SK-N-SH (cell line): ENCODE results near the gene SCAPER. TPM values are rescaled to one million over a fixed set of nuclear protein-coding genes. Genes with fewer than 3 reads are reported as not detected.

ENCODE experiments used
- CTCF ChIA-PET: fragments of 300-600, 350-600 bp; formaldehyde crosslinking; extraction: SDS; loops from one replicate; lab custom pipeline; 2021; lab: Yijun Ruan, JAX
- POLR2A ChIA-PET: fragments of 350-600 bp; sonication (Branson Sonifier 250); formaldehyde crosslinking; extraction: SDS; loops from one replicate; lab custom pipeline; 2020; ENCODE audit warnings: antibody characterized with exemption, inconsistent platforms; lab: Yijun Ruan, JAX
- DNase-seq: peaks from one replicate; pipeline ENCODE4 v3.0.0; 2012
- H2AFZ ChIP-seq: fragments of 200-600 bp; sonication (generic); 2 replicates; pipeline ENCODE4 v1.8.1; 2016; ENCODE audit warnings: antibody characterized with exemption, mild to moderate bottlenecking, low read depth
- H3F3A ChIP-seq: fragments of 200-600 bp; sonication (generic); replicated peaks from 2 replicates; pipeline ENCODE3; 2016; ENCODE audit warnings: antibody characterized with exemption, mild to moderate bottlenecking; ENCODE audit not compliant: insufficient read depth
- H3K27ac ChIP-seq, 2 experiments: fragments of 200-500 bp in 1 of 2; fragments of 200-600 bp in 1 of 2; sonication (Bioruptor generic) in 1 of 2; sonication (generic), shearing (Covaris generic) in 1 of 2; 2 replicates each; pipeline versions ENCODE4 v1.5.1 to v1.6.1; 2014 to 2016; ENCODE audit warnings: low read depth in 2 of 2, inconsistent platforms in 1 of 2, low read length in 1 of 2, mild to moderate bottlenecking in 1 of 2, mixed read lengths in 1 of 2
- H3K27me3 ChIP-seq: fragments of 200-600 bp; sonication (generic), shearing (Covaris generic); 2 replicates; pipeline ENCODE4 v1.6.1; 2016; ENCODE audit warnings: mixed run types; ENCODE audit not compliant: insufficient read depth
- H3K36me3 ChIP-seq, 2 experiments: fragments of 200-500 bp in 1 of 2; fragments of 200-600 bp in 1 of 2; sonication (Bioruptor generic) in 1 of 2; sonication (generic) in 1 of 2; replicated peaks in 1 of 2; 2 replicates each; pipeline versions ENCODE3 to v1.5.1; 2014 to 2016; ENCODE audit warnings: low read length in 1 of 2, mild to moderate bottlenecking in 1 of 2; ENCODE audit not compliant: insufficient read depth in 2 of 2, control insufficient read depth in 1 of 2
- H3K4me1 ChIP-seq, 2 experiments: fragments of 200-500 bp in 1 of 2; fragments of 200-600 bp in 1 of 2; sonication (Bioruptor generic) in 1 of 2; sonication (generic), shearing (Covaris generic) in 1 of 2; 2 replicates each; pipeline versions ENCODE4 v1.5.1 to v1.6.1; 2014 to 2016; ENCODE audit warnings: low read depth in 1 of 2, low read length in 1 of 2, mixed run types in 1 of 2; ENCODE audit not compliant: insufficient read depth in 2 of 2, control insufficient read depth in 1 of 2
- H3K4me2 ChIP-seq: fragments of 200-600 bp; sonication (generic), shearing (Covaris generic); 2 replicates; pipeline ENCODE4 v1.6.1; 2017; ENCODE audit warnings: mixed run types
- H3K4me3 ChIP-seq, 2 experiments: fragments of 200-500 bp in 1 of 2; fragments of 200-600 bp in 1 of 2; sonication (Bioruptor generic) in 1 of 2; sonication (generic), shearing (Covaris generic) in 1 of 2; 2 replicates each; pipeline versions ENCODE4 v1.5.1 to v1.8.1; 2014 to 2016; ENCODE audit warnings: low read depth in 2 of 2, inconsistent platforms in 1 of 2, low read length in 1 of 2, mild to moderate bottlenecking in 1 of 2, mixed read lengths in 1 of 2, moderate library complexity in 1 of 2
- H3K79me2 ChIP-seq: fragments of 200-600 bp; sonication (generic); 2 replicates; pipeline ENCODE4 v1.8.1; 2017; ENCODE audit warnings: mild to moderate bottlenecking; ENCODE audit not compliant: insufficient read depth
- H3K9ac ChIP-seq: fragments of 200-600 bp; sonication (generic); 2 replicates; pipeline ENCODE4 v1.6.1; 2017; ENCODE audit warnings: mixed run types
- H3K9me2 ChIP-seq: fragments of 200-600 bp; sonication (generic); 2 replicates; pipeline ENCODE4 v1.6.1; 2017; ENCODE audit warnings: mixed run types
- H3K9me3 ChIP-seq: fragments of 200-600 bp; sonication (generic); 2 replicates; pipeline ENCODE4 v1.6.1; 2017; ENCODE audit warnings: mixed run types, mild to moderate bottlenecking, moderate library complexity
- H4K20me1 ChIP-seq: fragments of 200-600 bp; sonication (generic); 2 replicates; pipeline ENCODE4 v1.6.1; 2017; ENCODE audit warnings: mild to moderate bottlenecking, mixed run types; ENCODE audit not compliant: insufficient read depth
- FOXM1 ChIP-seq: IDR thresholded peaks from 2 replicates; pipeline ENCODE4 v1.4.0; 2012; ENCODE audit warnings: low read depth, mild to moderate bottlenecking
- IRF3 ChIP-seq: fragments of 150-350 bp; IDR thresholded peaks from 2 replicates; pipeline ENCODE4 v1.6.1; 2016; ENCODE audit warnings: mild to moderate bottlenecking, low read depth, low read length
- JUND ChIP-seq: IDR thresholded peaks from 2 replicates; pipeline ENCODE4 v1.4.0; 2012
- MEF2A ChIP-seq: IDR thresholded peaks from 2 replicates; pipeline ENCODE4 v1.4.0; 2012; ENCODE audit warnings: low read depth, borderline replicate concordance
- PBX3 ChIP-seq: IDR thresholded peaks from 2 replicates; pipeline ENCODE4; 2012
- REST ChIP-seq: IDR thresholded peaks from 2 replicates; pipeline ENCODE4 v1.6.1; 2012; ENCODE audit warnings: mild to moderate bottlenecking, low read depth, low read length, moderate library complexity
- SIN3A ChIP-seq: IDR thresholded peaks from 2 replicates; pipeline ENCODE4 v1.6.1; 2012; ENCODE audit warnings: low read depth, mild to moderate bottlenecking, low read length, moderate library complexity, borderline replicate concordance
- SMC3 ChIP-seq: IDR thresholded peaks from 2 replicates; pipeline ENCODE4 v1.6.1; 2012; ENCODE audit warnings: low read depth, low read length, improper control_type of control experiment
- TAF1 ChIP-seq: IDR thresholded peaks from 2 replicates; pipeline ENCODE4 v1.6.1; 2012; ENCODE audit warnings: low read depth, mild to moderate bottlenecking, low read length, moderate library complexity, borderline replicate concordance
- TEAD4 ChIP-seq: IDR thresholded peaks from 2 replicates; pipeline ENCODE4 v1.4.0; 2012; ENCODE audit warnings: mild to moderate bottlenecking, borderline replicate concordance; ENCODE audit not compliant: insufficient read depth
- WGBS: methylation state at CpG from one replicate; pipeline ENCODE4 v1.1.6; 2017; ENCODE audit warnings: low lambda C conversion rate; 5-methylcytosine and 5-hydroxymethylcytosine counted together
- polyA plus RNA-seq, 3 experiments: library from polyadenylated mRNA; depleted of rRNA; stranded (reverse); fragments of >200 nt; gene quantifications; 2 replicates each; pipeline ENCODE4 v1.2.3, GENCODE V29; 2012

SCAPER gene
- polyA plus RNA-seq, 1 of the 3 experiments (the other 2 are of a cell fraction): 1.8 TPM

GRCh38 chr15:76799760-76800159 is 105.4 kb downstream of the SCAPER start:
- WGBS: 75% methylated on average over 2 of the region's 2 CpGs
- Histone ChIP-seq H2AFZ (no peak overlapping the region), H3K4me2 (no peak overlapping the region), H3K79me2 (no peaks in the 10 kb centered on the region), H3K27ac (no peak overlapping the region), H3K4me3 (no peak overlapping the region), H3K9me2 (no peaks in the 10 kb centered on the region), H3K4me1 (no peaks in the 10 kb centered on the region), H3F3A (no peaks in the 10 kb centered on the region), H3K9ac (no peak overlapping the region), H3K27me3 (no peaks in the 10 kb centered on the region), H3K9me3 (no peaks in the 10 kb centered on the region), H3K36me3 (peaks cover 3% of the 10 kb centered on the region in 2 experiments), H4K20me1 (no peaks in the 10 kb centered on the region)
- DNase-seq: no peak
- ChIA-PET POLR2A (no interaction called here), CTCF (no interaction called here)
- TF ChIP-seq JUND (no peak), PBX3 (no peak), TAF1 (no peak), MEF2A (no peak), REST (no peak), IRF3 (no peak)

GRCh38 chr15:76795217-76795616 is 109.9 kb downstream of the SCAPER start:
- Histone ChIP-seq H3F3A (no peaks in the 10 kb centered on the region), H3K9me2 (no peaks in the 10 kb centered on the region), H3K36me3 (peaks cover 29 to 31% of the 10 kb centered on the region in 2 experiments), H3K4me1 (no peaks in the 10 kb centered on the region), H2AFZ (no peak overlapping the region), H3K79me2 (no peaks in the 10 kb centered on the region), H3K4me3 (no peak overlapping the region), H3K27ac (no peak overlapping the region), H4K20me1 (no peaks in the 10 kb centered on the region), H3K9me3 (no peaks in the 10 kb centered on the region), H3K9ac (no peak overlapping the region), H3K27me3 (no peaks in the 10 kb centered on the region), H3K4me2 (no peak overlapping the region)
- 94% methylated on average over 5 of the region's 5 CpGs for WGBS
- ChIA-PET POLR2A (no interaction called here), CTCF (no interaction called here)
- no peak for DNase-seq
- TF ChIP-seq FOXM1: no peak
- TF ChIP-seq JUND: no peak
- TF ChIP-seq TEAD4: no peak
- no peak for TF ChIP-seq SIN3A
- no peak for TF ChIP-seq SMC3
